GM12801 (cell line): ENCODE measurements around the gene DSC1.

Source experiments
- TF ChIP-seq, protein P1 (sequence below): IDR thresholded peaks from one replicate; pipeline ENCODE4 v1.5.1; 2011; ENCODE audit warnings: control low read depth; ENCODE audit not compliant: insufficient read length; ENCODE audit errors: extremely low read depth

The DSC1 gene

DNA sequence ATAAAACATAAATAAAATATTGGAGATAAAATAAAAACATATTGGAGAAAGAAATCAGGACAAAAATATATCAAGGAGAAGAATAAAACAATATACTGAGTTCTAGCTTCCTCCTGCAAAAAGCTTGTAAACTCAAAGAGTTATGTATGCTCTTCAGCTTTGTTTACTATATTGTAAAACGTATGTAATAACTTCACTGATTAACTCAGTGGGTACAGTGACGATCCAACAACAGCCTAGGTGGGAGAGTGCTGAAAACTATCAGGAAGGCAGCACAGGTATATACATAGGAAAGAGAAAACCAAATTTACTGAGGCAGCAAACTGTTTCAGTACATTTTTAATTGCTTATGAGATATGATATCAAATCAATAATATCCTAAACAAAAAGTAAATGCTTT lies 68.8 kb downstream of the DSC1 start:
- TF ChIP-seq, protein P1, sequence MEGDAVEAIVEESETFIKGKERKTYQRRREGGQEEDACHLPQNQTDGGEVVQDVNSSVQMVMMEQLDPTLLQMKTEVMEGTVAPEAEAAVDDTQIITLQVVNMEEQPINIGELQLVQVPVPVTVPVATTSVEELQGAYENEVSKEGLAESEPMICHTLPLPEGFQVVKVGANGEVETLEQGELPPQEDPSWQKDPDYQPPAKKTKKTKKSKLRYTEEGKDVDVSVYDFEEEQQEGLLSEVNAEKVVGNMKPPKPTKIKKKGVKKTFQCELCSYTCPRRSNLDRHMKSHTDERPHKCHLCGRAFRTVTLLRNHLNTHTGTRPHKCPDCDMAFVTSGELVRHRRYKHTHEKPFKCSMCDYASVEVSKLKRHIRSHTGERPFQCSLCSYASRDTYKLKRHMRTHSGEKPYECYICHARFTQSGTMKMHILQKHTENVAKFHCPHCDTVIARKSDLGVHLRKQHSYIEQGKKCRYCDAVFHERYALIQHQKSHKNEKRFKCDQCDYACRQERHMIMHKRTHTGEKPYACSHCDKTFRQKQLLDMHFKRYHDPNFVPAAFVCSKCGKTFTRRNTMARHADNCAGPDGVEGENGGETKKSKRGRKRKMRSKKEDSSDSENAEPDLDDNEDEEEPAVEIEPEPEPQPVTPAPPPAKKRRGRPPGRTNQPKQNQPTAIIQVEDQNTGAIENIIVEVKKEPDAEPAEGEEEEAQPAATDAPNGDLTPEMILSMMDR, result no peak

DNA sequence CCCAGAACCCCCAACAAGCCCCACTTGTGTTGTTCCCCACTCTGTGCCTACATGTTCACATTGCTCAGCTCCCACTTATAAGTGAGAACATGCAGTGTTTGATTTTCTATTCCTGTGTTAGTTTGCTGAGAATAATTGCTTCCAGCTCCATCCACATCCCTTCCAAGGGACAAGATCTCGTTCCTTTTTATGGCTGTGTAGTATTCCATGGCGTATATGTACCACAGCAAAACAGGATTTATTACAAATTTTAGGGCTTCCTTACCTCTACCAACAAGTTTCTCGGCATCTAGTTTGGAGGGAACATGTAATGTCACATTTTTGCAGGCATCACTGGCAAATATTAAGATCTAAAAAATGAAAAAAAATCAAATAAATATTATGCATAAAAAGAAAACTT lies 69.4 kb downstream of the DSC1 start:
- TF ChIP-seq, protein P1, result no peak

DNA sequence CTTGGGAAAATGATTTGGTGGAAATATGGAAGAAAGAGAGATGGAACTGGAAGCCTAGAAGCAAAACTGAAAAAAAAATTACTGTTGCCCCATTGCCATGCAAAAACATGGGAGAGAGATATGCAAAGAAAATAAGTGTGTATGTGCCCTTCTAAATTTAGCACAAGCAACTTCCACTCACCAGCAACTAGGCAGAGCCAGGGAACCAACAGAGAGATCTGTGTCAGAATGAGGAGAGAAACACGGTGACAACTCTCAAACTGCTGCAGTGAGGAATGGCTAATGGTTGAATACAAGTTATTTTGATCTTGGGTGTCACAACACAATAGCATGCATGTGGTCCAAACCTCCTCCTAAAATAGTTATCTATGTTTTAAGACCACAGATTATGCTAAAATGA lies 71.3 kb downstream of the DSC1 start:
- TF ChIP-seq, protein P1, result no peak

DNA sequence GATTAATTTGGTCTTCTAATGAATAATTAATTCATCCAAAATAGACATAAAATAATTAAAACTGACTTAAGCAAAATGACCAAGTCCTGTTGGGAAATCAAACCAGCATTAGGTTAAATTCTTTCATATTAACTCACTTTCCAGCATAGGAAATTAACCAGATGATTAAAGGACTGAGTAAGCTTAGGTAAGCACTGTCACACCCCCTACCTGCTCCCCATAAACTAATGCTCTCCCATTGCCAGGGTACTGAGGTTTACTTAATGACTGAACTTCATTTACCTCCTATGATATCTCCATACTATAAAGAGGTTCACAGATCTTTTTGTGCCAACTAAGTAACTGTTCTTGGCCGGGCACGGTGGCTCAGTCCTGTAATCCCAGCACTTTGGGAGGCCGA lies 74.1 kb downstream of the DSC1 start:
- TF ChIP-seq, protein P1, result no peak

DNA sequence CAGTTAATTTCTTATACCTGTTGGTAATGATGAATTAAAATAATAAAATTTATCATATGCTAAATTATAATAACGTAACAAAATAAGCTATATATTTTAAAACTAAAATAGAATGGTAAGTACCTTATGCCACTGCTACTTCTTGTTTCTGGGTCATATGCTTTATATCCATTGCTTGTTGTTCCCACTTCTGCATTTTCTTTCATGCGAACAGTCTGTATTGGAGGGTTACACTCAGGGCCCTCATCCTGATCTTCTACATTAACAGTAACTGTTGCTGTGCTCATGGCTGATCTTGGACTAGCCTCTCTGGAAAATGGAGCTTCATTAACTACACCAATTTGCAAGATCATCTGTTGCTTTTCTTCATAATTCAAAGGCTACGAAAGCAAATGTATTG lies 82.7 kb downstream of the DSC1 start:
- TF ChIP-seq, protein P1, result no peak
